ENCODE measurements around the gene RASGRP2.

The RASGRP2 gene

DNA sequence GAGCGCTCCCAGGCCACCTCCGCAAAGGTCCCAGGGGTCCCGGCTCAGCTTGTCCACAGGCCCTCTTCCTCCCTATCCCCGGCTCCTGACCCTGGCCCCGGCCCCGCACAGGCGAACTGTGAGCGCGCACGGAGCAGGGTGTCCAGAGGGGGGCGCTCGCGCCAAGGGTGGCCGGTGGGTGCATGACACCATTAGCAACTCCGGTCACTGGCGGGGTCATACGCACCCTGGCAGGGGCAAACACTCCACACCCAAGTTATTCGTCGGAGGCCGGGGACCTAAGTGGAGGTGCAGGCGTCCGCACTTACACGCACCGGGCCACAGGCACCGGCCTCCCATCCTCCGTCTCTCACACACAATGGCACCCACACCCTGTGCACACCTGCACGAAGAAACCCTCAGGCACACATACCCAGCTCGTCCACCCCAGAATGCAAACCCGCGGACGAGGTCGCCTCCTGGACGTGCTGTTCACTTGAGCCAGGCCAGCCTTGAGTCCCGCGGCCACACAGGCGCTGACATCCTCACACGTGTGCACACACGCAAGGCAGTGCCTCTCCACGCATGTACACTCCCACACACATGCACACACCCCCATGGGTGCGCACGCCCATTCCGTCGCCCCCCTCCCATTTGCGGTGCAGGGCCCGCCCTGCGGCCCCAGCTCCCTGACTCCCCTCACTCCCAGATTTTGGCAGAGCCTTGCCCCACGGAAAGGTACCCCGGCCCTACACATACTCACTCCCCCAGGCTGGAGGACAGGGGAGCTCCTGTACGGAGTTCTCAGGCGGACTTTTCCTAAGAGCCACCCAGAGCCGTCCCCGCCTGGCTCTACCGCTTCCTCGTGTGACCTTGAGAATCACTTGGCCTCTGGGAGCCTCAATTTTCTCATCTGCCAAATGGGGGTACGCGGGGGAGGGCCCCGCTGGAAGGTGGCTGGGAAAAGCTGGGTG, at the start of gene RASGRP2:
RASGRP2 (minus strand) TSS at position 552 of the 953 bp plus-strand sequence. CDS start 1,276 bp downstream, outside the sequence.
- DNase-seq = no peak

DNA sequence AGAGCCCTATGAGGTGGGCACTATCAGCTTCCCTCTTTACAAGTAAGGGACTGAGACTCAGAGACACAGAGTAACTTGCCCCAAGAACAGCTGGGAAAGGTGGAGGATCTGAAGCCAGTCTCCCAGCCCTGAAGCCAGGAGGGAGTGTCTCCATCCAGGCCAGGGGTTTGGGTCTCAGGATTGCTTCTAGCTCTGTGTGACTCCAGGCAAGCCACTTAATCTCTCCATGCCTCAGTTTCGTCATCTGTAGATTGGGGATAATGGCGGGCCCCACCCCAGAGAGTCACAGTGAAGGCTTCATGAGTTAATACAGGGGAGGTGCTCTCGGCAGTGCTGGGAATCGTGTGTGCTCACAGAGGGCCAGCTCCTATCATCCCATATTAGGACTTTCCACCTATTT, 48.5 kb upstream of the RASGRP2 start:
- no peak for DNase-seq

DNA sequence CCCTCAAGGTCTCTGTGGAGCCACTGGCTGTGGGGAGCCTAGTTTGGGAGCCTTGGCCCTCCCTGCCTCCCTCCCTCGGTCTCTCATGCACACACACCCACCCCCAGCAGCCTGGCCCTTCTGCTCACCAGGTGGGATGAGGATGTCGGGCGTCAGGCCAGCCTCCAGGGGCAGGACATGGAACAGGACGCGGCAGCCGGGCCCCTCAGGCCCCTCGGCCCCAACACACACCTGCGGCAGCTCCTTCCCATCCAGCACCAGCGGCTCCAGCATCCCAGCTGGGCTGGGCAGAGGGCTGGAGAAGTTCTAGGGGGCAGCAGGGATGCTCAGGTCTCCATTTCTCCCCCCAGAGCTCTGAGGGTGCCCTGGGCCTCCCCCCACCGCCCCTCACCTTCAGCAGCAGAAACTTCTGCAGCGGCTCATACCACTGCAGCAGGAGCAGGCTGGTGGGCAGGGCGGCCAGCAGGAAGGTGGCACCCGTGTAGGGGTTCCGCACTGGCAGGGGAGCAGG, 47.9 kb upstream of the RASGRP2 start:
- DNase-seq = no peak

DNA sequence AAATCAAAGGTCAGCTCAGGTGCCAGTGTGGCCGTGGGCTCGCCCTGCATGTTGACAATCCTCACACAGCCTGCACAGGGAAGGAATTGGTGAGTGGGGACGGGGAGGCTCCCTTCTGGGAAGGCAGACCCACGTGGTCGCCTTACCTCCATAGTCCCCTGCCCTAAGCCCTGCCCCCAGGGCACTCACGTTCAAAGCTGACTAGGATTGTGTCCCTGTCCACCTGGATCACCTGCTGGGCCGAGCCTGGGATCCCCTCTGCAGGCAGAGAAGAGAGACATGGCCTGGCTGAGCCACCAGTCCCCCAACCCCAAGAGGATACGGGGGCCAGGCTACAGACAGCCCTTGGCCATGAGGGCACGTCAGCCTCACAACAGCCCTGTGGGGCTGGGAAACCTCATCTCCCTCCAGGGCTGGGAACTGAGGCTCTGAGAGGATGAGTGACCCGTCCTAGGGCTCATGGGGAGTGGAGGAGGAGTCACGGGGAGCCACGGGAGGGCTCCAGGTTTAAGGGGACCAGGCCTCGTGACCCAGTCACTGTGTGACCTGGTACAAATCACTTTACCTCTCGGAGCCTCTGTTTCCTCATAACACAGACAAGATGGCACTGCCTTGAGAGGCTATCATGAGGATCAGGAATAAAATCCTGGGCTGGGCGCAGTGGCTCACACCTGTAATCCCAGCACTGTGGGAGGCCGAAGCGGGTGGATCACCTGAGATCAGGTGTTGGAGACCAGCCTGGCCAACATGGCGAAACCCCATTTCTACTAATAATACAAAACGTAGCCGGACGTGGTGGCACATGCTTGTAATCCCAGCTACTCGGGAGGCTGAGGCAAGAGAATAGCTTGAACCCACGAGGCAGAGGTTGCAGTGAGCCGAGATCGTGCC, 46.5 kb upstream of the RASGRP2 start:
- DNase-seq = no peak

DNA sequence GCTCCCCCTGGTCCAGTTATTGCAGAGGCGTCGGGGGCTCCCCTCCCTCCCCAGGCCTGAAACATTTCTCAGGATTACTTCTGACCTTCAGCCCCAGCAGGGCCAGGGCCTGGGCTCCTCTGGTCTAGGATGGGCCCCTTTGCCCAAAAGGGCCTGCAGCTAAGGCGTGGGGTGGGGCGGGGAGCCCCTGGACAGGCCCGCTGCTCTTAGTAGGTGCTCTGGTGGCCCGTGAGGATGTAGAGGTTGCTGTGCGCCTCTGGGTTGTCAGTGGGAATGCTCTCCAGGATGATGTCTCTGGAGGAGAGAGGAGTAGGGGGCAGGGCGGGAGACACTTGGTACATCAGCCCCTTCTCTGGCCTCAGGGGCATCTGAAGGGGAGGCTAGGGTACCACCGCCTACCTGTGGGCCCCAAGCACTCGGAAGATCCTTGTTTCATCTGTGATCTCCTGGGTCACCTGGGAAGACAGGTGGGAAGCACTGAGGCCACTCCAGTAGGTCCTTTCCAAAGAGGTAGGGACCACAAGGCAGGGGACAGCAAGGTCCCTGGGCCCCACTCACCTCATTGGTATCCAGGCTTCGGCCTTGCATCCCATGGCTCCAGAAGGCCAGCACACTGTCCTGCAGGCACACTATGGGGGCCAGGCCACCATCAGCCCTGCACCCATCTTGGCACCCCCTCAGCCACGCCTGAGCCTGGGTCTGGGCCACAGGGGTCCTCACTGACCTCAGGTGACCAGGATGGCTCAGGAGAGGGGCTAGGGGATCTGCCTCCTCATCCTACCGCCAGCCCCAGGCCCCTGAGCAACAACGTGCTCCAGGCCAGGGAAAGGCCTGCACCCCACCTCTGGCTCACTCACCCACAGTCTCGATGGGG, 45.6 kb upstream of the RASGRP2 start:
- no peak for DNase-seq

DNA sequence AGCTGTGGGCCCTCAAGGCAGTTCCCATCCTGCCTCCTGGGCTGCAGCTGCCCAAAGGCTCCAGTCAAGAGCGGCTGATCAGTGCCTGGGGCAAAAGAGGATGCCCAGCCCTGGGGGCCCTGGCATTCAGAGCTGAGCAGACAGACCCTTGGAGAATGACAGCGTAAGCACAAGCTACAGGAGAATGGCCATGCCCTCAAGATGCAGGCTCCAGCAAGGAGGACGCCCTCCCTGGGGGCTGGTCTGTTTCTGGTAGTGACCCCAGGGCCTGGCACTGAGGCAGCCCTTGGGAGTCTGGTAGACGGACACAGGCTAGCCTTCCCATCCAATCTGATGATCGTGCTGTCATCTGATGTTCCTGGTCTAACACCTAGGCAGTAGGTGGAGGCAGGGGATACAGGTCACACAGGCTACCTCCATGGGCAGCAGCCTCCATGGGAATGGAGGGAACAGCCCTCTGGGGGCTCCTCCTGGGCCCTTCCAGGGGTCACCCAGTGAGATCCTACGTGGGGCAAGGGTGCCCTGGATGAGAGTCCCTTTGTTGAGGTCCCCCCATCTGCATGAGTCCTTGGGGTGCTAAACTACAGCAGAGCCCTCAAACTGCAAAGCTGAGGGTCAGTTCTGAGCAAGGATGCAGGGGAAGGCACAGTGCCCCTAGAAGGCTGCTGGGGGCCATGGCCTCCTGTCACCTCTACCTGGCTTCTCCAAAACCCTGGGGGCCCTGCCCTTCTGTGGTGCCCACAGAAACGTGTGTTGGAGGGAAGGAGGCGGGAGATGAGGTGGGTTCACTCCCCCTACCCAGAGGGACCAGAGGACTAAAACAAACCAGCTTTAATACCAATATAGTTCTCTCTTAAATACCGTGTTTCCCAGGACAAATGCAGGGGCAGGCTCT, 44.6 kb upstream of the RASGRP2 start:
- no peak for DNase-seq

DNA sequence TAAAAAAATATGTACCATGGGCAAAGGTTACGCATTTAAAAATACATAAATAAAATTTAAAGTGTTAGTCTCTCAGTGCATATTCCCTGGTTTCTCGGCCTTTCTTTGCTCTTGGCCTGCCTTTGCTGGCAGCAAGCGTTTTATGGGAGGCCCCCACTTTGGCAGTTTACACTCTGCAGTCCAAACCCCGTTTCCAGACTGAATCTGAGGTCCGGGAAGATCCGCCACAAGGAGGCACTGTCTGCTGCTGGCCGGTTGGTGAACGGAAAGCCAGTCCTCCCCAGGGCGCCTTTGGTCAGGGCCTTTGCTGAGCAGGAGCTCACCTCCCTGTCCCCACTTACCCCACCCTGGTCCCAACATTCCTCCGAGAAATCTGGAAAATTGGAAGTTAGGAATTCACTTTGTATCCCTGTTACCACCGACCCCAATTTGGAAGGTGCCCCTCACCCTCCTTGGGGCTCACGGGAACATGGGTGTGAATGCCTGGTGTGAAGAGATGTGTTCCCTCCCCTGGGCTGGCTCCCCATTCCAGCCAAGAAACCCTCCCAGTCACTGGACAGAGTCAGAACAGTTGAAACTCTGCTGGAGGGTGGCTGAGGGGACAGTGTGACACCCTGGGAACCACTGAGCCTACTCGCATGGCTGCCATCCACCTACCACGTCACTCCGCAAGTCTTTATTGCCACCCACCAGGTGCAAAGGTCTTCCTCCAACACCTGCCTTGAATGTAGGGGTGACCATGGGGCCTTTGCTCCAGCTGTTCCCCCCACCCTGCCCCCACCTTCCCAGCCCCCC, 43.8 kb upstream of the RASGRP2 start:
- no peak for DNase-seq

DNA sequence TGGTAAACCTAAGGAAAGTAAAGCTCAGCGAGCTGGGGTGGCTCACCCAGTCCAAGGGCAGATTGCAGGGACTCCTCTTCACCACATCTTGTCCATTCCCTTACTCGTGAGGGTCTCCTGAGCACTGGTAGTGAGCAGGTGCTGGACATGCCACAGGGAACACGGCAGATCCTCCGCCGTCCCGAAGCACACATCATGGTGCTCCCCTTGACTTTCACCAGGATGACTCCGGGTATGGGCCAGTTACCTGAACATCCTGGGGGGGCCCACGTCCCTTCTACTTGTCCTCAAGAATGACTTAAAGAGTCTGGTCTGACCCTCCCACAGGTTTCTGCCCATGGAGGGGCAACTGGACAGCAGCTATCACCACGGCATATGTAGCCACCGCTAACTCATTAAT, 42.4 kb upstream of the RASGRP2 start:
- DNase-seq = no peak

DNA sequence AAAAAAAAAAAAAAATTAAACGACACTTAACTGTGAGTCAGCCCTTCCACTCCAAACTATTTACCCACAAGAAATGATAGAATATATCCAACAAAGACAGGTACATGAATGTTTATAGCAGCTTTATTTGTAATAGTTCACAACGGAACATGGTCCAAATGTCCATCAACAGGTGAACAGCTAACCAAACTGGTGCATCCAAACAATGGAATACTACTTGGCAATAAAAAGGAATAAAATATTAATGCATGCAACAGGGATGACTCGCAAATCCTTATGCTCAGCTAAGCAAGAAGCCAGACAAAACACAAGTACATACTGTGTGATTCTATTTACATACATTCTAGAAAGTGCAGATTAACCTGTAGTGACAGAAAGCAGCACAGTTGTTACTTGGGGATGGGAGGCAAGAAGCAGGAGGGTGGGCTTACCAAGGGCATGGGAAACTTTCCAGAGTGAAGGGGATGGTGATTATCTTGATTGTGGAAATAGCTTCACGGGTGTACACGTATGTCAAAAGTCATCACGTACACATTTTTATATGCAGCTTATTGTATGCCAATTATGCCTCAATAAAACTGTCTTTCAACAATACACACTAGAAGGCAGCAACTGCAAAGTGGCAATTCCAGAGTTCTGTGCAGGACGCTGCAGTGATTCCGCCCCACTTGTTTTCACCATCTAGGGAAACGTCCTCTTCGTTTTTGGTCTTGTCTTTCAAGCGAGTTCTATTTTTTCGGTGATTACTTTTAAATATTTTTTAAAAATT, 41.1 kb upstream of the RASGRP2 start:
- DNase-seq = no peak

DNA sequence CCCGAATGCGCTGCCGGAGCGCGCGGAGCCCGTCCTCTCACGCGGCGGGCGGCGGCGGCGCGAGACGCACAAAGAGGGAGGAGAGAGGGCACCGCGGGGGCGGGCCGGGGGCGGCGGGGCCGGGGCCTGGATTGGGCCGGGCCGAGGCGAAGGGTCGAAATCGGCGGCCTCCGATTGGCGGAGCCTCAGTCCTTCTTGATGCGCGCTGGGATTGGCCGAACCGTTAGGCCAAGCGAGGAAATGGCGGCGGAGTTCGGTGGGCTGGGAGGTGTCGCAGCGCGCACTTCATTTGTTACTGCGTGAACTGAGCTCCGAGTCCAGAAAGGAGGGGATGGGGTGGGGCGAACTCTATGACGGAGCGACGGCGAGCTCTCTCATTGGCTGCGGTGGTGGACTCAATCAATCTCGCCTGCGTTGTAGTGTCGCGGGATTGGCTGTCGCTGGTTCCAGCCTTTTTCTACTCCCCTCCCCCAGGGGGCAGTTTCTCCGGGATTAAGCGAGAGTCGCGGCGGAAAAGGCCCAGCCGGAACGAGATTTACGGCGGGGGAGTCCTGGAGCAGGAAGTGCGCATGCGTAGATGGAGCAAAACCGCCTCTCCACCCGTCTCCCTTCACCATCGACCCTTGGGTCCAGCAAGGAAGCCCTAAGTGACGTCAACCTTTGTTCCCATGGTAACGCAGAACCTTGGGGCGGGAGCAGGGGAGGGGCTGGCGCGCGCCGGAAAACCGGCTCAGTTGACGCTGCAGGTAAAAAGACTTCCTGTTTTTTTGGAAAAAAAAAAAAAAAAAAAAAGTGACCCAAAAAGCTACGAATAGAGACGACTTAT, 34.7 kb upstream of the RASGRP2 start, which contains the start of gene SF1:
SF1 (minus strand) TSS at position 70 of the 826 bp plus-strand sequence. CDS start 150 bp downstream, outside the sequence.
- DNase-seq = peak; percentile 100

DNA sequence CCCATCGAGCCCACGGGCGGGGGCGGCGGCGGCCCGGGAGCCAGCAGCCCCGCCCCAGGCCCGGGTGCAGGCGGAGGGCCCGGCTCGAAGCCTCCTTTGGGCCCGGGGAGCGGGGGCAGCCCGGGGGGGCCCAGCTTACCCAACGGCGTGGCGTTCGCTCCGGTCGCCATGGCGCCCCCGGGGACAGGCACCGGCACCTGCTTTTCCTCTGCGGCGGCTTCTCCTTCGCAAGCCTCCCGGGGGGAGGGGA, 34.2 kb upstream of the RASGRP2 start:
- no peak for DNase-seq

DNA sequence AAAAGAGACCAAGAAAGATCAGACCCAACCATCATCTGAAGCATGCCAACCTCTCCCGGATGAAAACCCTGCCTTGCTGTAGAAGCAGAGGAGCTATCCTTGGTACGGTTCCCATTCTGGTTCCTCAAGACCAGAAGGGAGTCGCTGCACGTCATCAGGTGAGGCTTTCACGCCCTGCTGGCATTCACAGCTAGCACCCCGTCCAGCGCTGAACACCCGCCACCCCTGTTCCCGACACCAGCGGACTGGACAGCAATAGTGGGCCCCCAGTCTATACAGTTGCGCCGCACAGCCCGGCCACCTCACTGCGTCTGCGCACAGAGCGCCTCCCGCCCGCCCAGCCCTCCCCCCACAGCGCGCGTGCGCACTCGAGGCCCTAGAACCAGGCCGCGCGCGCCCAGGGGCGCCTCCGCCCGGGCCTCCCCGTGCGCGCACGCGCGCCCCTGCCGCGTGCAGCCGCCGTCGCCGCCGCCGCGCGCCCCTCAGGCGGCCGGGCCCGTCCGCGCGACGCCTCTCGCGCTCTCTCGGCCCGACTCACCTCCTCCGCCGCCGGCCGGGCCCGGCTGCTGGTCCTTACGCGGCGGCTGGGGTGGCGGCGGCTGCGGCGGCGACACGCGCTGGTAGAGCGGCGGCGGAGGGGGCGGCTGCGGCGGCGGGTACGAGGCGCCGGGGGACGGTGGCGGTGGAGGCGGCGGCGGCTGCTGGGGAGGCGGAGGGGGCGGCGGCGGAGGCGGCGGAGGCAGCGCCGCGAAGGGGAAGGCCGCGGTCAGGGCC, 33.7 kb upstream of the RASGRP2 start:
- DNase-seq = peak; percentile 25

DNA sequence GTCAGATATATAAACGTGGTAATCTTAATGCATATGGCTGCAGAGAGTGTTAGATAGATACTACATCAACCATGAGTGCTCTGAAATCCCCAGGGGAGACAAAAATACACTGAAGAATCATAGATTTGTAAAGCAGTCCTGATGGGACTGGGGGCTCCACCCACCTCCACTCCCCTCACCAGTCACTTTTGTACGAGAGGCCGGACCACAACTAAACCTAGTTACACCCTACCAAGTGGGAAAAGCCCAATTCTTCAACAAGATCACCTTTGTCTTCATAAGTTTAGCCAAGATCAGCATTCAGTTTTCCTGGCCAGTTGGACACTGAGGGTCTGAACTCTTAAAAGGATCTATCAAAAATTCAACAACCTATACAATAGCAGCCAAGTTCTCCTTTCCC, 32.9 kb upstream of the RASGRP2 start:
- no peak for DNase-seq

DNA sequence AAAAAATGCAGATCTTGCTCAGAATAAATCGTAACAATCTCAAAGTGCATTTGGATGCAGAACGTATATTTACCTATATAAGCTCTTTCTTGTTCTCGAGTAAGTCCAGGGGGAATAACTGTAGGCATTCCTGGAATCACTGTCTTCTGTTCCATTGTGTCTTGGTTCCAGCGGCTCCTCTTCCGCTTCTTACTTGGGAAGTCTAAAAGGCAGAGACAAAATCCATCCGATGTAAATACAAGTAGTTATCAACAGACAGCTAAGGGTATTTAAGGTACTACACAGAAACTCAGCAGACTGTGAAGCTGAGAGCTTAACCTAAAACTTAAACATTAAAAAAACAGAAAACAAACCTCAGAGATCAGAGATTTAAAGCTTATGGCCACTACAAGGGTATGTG, 32.5 kb upstream of the RASGRP2 start:
- no peak for DNase-seq

DNA sequence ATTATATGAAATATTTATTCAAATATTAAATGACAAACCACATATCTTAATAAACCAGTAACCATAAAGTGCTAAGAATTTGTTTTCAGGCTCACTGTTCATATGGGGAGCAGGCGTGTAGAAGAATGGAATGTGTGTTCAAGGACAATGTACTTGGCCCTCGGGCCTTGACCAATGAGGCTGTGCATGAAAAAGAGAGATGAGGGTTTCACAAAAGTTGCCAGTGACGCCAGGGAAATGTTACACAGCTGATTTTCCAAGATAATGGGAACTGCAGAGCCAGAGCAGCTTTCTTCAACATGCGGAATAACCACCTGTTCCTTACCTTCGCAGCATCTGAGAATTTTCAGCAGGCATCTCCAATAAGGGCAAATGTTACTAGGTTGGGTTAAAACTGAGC, 30.2 kb upstream of the RASGRP2 start:
- DNase-seq = no peak

DNA sequence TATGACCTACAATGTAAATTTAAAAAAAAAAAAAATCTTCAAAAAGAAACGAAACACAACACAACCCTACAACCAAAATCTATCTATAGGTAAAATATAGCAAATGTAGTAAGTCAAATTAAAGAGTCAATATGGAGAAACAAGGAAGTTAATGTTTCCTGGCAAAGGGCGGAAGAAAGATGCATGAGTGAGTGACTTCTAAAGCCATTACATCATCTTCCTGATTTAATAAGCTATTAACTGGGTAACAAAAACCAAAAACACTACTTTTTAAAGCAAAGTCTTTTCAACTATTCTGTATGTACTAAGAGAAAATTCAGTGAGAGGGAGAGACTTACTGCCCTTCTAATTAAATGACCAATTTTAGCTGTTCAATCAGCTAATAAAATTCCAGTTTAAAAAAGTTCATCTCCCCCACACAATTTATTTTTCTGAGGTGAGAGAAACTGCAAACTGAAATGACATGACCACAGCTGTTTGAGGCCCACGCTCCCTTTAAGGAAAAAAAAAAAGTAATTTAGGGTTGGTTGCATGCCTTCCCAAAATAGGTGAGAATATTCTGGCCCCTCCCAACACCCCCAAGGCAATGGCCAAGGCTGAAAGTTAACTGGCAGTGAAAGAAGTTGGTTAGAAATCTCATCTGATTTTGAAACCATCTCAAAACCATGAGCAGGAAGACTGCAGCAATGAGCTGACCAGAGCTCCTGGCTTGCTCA, 28.5 kb upstream of the RASGRP2 start:
- DNase-seq = no peak

DNA sequence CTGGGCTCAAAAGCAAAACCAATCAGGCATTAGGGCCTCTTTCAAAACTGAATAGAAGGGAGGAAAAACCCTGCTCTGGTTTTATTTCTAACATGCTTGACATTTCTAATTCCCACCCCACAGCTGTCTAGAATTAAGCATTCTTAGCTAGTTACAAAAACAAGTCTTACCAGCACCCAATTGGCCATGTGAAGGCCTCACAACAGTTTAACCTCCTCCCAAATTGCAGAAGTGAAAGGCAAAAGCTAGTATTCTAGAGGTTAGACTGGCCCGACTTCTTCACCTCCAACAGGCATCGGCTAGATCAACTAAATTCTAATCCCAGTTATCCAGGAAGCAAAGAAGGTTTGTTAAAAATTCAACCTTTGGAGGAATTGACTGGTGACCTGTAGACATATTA, 27.9 kb upstream of the RASGRP2 start:
- no peak for DNase-seq

All from DMS79 (cell line).